Gastroesophageal sphincter (tissue), 4 donors: Measurements from ENCODE around the gene HIRA. TPM values are rescaled to one million over a fixed set of nuclear protein-coding genes. Genes with fewer than 3 reads are reported as not detected.

Source experiments
- ATAC-seq: fragments of 150-250 bp; one replicate; pipeline ENCODE4 v1.9.1; 2016; ENCODE audit warnings: mild to moderate bottlenecking, moderate library complexity
- H3K27ac ChIP-seq, 4 donors: fragments of 200-600 bp; sonication (generic) in 3 of 4; 1 replicate in 3 of 4; 2 replicates in 1 of 4; pipeline ENCODE4 v1.5.1; 2016 to 2019
- H3K27me3 ChIP-seq: fragments of 200-600 bp; sonication (generic); one replicate; pipeline ENCODE4 v1.5.1; 2019
- H3K36me3 ChIP-seq, 2 donors: fragments of 200-600 bp; sonication (generic); one replicate each; pipeline ENCODE4 v1.5.1; 2019; ENCODE audit warnings: control low read depth in 1 of 2
- H3K4me1 ChIP-seq, 3 donors: fragments of 200-600 bp; sonication (generic); 1 replicate in 2 of 3; 2 replicates in 1 of 3; pipeline ENCODE4 v1.5.1; 2016 to 2019; ENCODE audit warnings: control low read depth in 2 of 3
- H3K4me3 ChIP-seq, 2 donors: fragments of 200-600 bp; sonication (generic); one replicate each; pipeline ENCODE4 v1.5.1; 2019; ENCODE audit warnings: mild to moderate bottlenecking in 1 of 2, moderate library complexity in 1 of 2
- H3K9me3 ChIP-seq, 3 donors: fragments of 200-600 bp; sonication (generic); one replicate each; pipeline ENCODE4 v1.5.1; 2017 to 2019; ENCODE audit warnings: control low read depth in 2 of 3
- CTCF ChIP-seq, 4 experiments: fragments of 200-600 bp in 2 of 4; fragments of 450-650 bp in 2 of 4; sonication (generic) in 1 of 4; IDR thresholded peaks; one replicate each; pipeline ENCODE4 v1.5.1; 2017 to 2019; ENCODE audit warnings: antibody characterized with exemption in 4 of 4, mild to moderate bottlenecking in 2 of 4, moderate library complexity in 2 of 4
- EP300 ChIP-seq: sonication (generic); formaldehyde crosslinking; IDR thresholded peaks from one replicate; pipeline ENCODE4 v1.6.1; 2017; ENCODE audit warnings: antibody characterized with exemption, mild to moderate bottlenecking
- POLR2A ChIP-seq, 2 donors: fragments of 450-650 bp; IDR thresholded peaks; one replicate each; pipeline ENCODE4 v1.6.1; 2017; ENCODE audit warnings: antibody characterized with exemption in 2 of 2, mild to moderate bottlenecking in 2 of 2, moderate library complexity in 1 of 2
- POLR2AphosphoS5 ChIP-seq: sonication (generic); formaldehyde crosslinking; IDR thresholded peaks from one replicate; pipeline ENCODE4 v1.6.1; 2017; ENCODE audit warnings: antibody characterized with exemption
- WGBS, 2 donors: methylation state at CpG; one replicate each; pipeline ENCODE4 v1.1.5; 2018; ENCODE audit warnings: low coverage in 1 of 2; 5-methylcytosine and 5-hydroxymethylcytosine counted together
- total RNA-seq, 4 donors: library from RNA; depleted of rRNA; stranded (reverse); fragments of >200 nt; gene quantifications; one replicate each; pipeline ENCODE4 v1.1.0, GENCODE V29; 2016

Gene HIRA
- total RNA-seq, 4 donors from 2014 or later: 20.5 to 35.6 (median 26.0) TPM

GRCh38 chr22:19434829-19435580 lies 3.5 kb upstream of the HIRA start:
- Histone ChIP-seq H3K36me3 (peaks cover 0 to 46% of the 10 kb centered on the region in 2 donors), H3K4me3 (no peak overlapping the region), H3K27me3 (no peaks in the 10 kb centered on the region), H3K27ac (no peak overlapping the region), H3K4me1 (peaks cover 0 to 24% (median 16%) of the 10 kb centered on the region in 3 donors), H3K9me3 (no peaks in the 10 kb centered on the region)
- 71% methylated on average over 1 of the region's 2 CpGs; no CpG with 5 or more reads in 1 of the 2 donors for WGBS, 2 donors
- TF ChIP-seq POLR2AphosphoS5: no peak
- no peak for TF ChIP-seq EP300
- ATAC-seq: no peak

- H3K27me3 ChIP-seq: no peaks in the 10 kb centered on the region
- no peak overlapping the region for H3K4me3 ChIP-seq
- H3K4me1 ChIP-seq: peaks cover 0 to 30% (median 19%) of the 10 kb centered on the region in 3 donors
- WGBS, 2 donors: 100% methylated on average over 2 to 3 of the region's 7 CpGs
- H3K9me3 ChIP-seq: no peaks in the 10 kb centered on the region
- peaks cover 0 to 41% of the 10 kb centered on the region in 2 donors for H3K36me3 ChIP-seq
- no peak overlapping the region for H3K27ac ChIP-seq
- ATAC-seq: no peak
- no peak for TF ChIP-seq CTCF (IDR thresholded peaks at IDR 0.05)
Observed at GRCh38 chr22:19434401-19434800, 2.9 kb upstream of the HIRA start.

GRCh38 chr22:19432133-19432851 lies 759 bp upstream of the HIRA start, which contains the start of gene MRPL40:
MRPL40 (plus strand) TSS chr22:19432545; CDS start chr22:19432555, 10 bp downstream.
- 0% methylated on average over 9 of the region's 74 CpGs; no CpG with 5 or more reads in 1 of the 2 donors for WGBS, 2 donors
- no peaks in the 10 kb centered on the region for H3K27me3 ChIP-seq
- peak within 1 kb of the TSS; percentile 81 to 98 (median 92) for H3K27ac ChIP-seq
- H3K4me3 ChIP-seq: peak within 1 kb of the TSS; percentile 73 to 75
- ATAC-seq: peak; percentile 97
- H3K9me3 ChIP-seq: no peaks in the 10 kb centered on the region
- H3K36me3 ChIP-seq: peaks cover 0 to 32% of the 10 kb centered on the region in 2 donors
- TF ChIP-seq POLR2AphosphoS5 (peak; percentile 95), EP300 (no peak), POLR2A (IDR thresholded peaks at IDR 0.05) (peak; percentile 91 to 93), CTCF (IDR thresholded peaks at IDR 0.05) (peak in 2 of 4 experiments; percentile 2 to 35)
- H3K4me1 ChIP-seq: peaks cover 0 to 46% (median 19%) of the 10 kb centered on the region in 3 donors

- TF ChIP-seq EP300 (no peak), POLR2A (IDR thresholded peaks at IDR 0.05) (no peak), POLR2AphosphoS5 (no peak), CTCF (IDR thresholded peaks at IDR 0.05) (no peak)
- Histone ChIP-seq H3K27ac (peak overlapping the region in 3 of 4 donors; percentile 90 to 98 (median 95)), H3K27me3 (no peaks in the 10 kb centered on the region), H3K36me3 (peaks cover 0 to 19% of the 10 kb centered on the region in 2 donors), H3K9me3 (no peaks in the 10 kb centered on the region), H3K4me3 (peak overlapping the region; percentile 73 to 75), H3K4me1 (peaks cover 0 to 50% (median 19%) of the 10 kb centered on the region in 3 donors)
- WGBS, 2 donors: 0% methylated on average over 2 of the region's 53 CpGs; no CpG with 5 or more reads in 1 of the 2 donors
- no peak for ATAC-seq
Observed at GRCh38 chr22:19430890-19431541, 517 bp downstream of the HIRA start.
